GM19025 (cell line): Measurements from ENCODE around the gene DNAJC1.

Experiments
- ATAC-seq: cut with Tn5 transposase; IDR thresholded peaks from one replicate; pipeline ENCODE4 v1.9.1; 2021; ENCODE audit warnings: mild to moderate bottlenecking, low read depth, moderate library complexity; ENCODE audit not compliant: unreplicated experiment

Gene DNAJC1

DNA sequence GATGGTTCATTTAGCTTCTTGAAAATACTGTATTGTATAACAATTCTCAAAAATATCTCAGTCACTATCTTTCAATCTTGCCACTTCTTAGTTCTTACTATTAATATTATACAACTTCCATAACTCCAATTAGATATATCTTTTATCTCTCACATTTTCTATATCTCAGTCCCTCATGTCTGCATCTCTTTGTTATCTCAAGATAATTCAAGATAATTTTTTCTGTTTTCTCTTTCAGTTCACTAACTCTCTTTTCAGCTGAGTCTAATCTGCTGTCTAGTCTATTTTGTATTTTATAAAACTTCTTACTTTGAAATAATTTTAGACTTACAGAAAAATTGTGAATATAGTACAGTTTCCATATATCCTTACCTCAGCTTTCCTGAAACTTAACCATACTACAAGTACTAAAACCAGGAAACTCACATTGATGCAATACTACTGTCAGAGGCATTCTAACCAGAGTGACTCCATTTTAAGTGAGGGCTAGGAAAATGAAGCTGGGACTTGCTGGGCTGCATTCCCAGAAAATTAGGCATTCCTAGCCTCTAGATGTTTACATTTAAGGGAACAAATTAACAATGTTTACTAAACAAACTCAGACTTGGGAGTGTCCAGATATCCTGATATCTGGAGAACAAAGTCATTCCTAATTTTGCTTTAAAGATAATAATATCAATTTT is 38.4 kb downstream of the DNAJC1 start:
- no peak for ATAC-seq

DNA sequence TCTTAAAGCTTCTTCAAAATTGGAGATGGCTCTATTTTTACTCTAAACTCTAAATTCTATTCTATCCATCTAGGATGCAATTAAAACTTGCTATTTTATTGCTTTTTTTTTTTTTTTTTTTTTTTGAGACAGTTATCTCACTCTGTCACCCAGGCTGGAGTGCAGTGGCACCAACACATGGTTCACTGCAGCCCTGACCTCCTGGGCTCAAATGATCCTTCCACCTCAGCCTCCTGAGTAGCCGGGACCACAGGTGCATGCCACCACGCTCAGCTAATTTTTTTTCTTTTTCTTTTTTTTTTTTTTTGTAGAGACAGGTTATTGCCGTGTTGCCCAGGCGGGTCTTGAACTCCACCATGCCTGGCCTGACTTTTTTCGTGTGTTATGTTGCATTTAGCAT is 41.2 kb downstream of the DNAJC1 start:
- no peak for ATAC-seq

DNA sequence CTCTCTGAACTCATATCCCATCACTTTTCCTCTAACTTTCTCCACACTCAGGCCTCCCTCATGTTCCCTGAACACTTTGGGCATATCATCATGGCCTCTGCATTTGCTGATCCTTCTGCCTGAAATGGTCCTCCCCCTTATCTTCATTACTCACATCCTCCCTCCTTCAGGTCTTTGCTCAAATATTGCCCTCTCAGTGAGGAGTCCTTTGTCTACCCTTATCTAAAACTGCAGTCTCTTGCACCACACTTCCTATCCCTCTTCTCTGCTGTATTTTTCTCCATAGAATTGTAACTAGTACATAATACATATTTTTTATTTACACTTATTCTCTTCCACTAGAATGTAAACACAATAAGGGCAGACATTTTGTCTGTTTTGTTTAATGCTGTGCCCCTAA is 41.7 kb downstream of the DNAJC1 start:
- ATAC-seq, result no peak

DNA sequence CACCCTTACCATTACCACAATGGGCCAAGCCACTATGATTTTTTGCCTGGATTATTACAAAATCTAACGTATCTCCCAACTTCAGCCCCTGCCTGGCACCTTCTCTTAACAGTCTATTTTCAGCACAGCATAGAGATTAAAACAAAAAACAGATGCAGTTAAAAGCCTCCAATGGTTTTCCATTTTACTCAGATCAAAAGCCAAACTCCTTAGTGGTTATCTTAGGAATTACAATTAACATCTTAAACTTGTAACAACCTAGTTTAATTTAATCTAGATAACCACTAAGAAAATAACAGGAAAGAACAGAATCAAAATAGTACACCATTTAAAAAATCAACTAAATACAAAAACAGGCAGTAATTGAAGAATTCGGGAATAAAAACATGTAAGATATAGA is 43.5 kb downstream of the DNAJC1 start:
- no peak for ATAC-seq

DNA sequence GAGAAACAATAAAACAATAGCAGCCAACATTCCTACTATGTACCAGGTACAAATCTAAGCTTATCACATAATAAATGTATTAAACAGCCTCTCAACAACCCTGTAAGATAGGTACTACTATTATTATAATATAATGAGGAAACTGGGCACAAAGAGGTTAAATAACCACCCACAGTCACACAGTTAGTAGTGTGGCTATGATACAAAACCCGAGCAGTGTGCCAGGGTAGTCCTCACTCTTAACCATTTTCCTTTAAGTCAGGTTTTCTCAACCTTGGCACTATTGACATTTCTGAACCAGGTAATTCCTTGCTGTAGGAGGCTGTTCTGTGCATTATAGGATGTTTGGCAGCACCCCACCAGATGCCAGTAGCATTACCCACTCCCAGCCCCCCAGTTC is 48.8 kb downstream of the DNAJC1 start:
- no peak for ATAC-seq

DNA sequence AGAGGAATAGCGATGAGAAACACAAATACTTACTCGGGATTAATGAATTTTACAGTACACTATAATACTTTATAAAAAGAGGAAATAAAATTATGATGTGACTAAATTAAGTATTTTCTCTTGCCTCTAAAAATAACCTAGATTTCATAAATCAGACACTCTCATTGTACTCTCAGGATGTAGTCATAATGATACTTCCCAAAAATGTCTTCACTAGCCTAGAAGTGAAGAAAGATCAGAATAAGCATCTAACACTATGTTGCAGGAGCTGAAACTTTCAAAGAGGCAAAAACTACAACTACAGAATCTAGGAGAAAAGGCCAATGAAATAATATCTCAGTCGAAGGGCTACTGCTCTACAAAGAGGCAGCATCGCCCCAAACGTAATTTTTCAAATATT is 49.4 kb downstream of the DNAJC1 start:
- no peak for ATAC-seq

DNA sequence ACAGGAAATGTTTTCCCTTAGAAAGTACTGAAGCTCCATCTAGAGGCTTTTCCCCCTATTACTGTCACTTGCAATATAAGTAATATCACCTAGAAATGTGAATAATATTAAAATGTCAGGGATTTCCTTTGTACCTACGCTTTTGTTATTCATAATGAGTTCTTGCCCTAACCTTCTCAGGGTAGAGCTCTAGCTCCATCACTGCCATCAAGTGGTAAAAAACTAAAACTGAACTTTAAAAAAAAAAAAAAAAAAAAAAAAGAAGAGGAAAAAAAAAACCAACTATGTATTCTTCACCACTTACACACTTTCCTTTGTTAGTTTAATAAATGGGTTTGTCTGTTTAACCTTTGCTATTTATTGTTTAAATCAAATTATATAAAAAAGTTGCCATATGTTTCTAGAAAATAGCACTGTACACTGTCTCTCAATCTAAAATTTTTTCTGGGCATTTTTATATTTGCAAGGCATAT is 49.9 kb downstream of the DNAJC1 start:
- no peak for ATAC-seq

DNA sequence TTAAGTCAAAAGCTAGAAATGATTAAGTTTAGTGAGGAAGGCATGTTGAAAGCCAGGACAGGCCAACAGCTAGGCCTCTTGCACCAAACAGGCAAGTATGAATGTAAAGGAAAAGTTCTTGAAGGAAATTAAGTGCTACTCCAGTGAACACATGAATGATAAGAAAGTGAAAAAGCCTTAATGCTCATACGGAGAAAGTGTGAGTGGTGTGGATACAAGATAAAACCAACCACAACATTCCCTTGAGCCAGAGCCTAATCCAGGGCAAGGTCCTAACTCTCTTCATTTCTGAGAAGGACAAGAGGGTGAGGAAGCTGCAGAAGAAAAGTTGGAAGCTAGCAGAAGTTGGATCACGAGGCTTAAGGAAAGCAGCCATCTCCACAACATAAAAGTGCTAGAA is 53.0 kb downstream of the DNAJC1 start:
- no peak for ATAC-seq

DNA sequence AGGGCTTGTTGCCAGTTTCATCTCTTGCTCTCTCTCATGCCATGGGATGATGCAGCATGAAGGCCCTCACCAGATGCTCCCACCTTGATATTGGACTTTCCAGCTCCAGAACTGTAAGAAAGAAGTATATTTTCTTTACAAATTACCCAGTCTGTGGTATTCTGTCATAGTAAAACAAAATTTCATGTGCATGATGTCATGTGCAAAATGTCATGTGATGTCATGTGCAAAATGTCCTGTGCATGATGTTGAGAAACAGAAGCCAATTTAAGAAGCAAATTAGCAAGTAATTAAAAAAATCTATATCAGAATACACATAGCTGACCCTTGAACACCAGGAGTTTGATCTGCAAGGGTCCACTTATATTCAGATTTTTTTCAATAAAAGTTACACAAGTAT is 56.6 kb downstream of the DNAJC1 start:
- ATAC-seq, result no peak

DNA sequence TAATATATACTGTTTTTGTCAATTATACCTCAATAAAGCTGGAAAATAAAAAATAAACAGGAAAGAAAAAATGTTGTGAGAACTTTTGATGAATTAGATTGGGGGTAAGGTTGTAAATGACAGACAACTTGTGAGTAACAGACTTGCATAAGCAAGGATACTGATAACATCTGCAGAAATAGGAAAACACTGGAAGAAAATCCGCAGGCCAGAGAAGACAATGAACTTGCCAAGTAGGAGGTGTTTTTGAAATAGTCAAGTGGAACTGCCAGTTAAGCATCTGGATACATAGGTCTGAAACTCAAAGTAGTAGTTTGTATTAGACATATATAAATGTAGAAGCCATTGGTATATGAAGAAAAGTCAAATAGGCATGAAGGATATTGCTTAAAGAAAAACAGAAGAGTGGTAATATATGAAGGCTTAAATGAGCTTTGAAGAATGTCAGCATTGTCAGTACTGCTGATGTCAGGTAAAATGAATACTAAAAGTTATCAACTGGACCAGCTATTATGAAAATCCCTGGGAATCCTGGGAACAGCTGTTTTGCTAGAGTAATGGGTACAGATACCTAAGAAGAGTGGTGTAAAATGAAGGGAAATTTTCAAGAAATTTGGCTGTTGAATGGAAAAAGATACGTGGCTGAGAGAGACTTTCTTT is 58.7 kb downstream of the DNAJC1 start:
- ATAC-seq, result no peak

DNA sequence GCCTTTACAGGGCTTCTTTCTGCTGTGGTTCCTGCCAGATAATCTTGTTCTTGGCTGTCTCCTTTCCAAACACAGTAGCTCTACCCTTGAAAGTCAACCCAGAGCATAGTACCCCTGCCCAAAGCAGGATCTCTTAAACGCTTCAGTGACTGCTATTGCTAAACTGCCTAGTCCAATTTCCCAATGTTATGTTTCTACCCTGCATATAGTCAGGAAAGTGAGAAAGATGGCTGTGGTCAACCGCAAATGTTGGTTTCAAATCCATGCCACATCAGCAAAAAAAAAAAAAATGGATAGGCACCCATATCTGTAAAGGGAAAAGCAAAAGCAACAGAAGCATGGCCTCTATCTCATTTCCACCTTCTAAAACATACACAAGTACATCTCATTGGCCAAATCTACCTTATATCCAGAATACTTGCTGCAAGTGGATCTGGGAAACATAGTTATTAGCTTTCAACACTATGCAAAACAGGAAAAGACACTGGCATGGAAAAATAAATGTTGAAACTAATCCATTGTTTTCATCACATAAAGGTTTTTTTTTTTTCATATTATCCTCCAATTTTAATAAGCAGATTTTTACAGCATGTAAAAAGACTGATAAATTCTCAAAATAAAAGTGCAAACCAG is 59.8 kb downstream of the DNAJC1 start:
- no peak for ATAC-seq

DNA sequence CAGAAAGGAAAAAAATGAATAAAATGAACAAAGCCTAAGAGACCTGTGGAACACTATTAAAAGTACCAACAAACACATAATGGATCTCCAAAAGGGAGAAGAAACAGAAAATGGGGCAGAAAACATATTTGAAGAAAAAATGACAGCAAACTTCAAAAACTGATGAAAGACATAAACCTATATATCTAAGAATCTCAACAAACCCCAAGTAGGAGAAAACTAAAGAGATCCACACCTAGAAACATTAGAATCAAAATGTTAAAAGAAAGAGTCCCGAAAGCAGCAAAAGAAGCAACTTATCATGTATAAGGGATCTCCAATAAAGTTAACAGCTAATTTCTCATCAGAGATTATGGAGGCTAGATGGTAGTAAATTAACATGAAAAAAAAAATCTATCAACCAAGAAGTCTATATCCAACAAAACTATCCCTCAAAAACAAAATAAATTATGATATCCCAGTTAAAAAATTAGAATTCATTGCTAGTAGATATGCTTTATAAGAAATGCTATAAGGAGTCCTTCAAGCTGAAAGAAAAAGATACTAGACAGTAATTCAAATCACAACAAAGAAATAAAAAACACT is 68.0 kb downstream of the DNAJC1 start:
- no peak for ATAC-seq

DNA sequence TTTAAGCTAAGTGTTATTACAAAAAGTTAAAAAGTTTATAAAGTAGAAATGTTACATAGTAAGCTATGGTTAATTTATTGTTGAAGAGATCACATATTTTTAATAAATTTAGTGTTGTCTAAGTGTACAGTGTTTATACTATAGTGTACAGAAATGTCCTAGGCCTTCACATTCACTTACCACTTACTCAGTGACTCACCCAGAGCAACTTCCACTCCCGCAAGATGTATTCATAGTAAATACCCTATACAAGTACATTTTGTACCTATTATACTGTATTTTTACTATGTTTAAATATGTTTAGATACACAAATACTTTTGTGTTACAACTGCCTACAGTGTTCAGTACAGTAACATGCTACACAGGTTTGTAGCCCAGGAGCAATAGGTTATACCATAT is 69.2 kb downstream of the DNAJC1 start:
- no peak for ATAC-seq

DNA sequence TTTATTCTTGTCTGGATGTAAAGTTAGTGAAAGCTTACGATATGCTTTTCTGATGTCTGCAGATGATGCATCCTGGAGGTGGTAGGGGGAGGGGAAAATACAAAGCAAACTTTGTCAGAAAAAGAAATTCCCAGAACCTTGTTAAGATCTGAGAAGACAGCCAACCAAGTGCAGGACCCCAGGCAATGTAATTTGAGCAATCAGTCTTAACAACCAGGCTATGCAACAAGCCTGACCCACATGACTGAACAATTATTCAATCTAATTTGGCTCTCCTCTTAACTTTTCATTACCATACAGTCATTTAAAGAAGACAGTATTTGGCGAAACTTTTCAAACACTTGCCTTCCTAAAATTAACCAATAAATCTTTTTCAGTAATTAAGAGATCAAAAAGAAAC is 74.5 kb downstream of the DNAJC1 start:
- no peak for ATAC-seq

DNA sequence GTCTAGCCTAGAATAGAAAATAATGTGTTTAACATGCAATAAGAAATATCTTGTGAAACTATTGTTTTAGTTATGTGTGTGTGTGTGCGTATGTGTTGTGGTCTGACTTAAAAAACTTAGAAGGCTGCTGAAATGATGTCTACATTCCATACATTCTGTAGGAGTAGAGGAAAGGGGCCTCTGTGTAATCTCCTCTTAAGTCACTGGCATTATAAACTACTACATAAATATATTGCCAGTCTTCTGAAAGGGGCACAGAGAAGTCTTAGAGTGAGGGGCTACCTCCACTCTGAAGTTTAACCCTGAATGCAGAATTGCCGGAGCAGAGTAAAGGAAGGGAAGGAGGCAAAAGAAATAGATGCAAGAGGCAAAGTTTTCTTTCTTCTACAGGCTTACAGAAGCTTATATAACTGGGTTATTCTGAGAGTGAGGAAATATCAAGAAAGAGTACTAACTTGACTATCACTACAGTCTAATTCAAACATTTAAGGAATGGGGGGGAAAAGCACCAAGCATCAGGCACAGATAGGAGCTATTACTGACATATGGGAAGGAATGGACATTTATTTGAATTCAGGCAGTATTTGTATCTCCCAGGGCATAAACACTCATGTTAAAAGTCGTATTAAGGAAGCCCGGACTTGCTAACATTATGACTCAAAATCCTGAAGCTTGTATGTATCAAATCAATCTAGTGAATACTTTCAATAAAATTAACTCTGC is 75.7 kb downstream of the DNAJC1 start:
- ATAC-seq, result no peak

DNA sequence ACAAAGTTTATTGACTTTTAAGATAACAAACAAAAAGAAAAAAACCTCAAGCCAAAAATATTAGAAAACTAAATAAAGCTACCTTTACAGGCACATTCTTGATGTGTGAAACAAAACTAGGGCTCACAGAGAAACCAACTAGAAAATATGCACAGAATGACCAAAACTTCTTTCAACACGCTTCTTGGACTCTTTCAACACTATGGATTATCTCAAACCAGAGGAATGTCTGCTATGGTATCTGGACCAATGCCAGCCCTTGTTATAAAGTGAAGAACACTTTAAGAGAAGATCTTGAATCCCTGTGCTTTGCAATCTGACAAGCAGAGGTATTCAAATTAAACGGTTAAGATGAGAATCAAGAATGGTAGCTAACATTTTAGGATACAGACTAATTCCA is 76.6 kb downstream of the DNAJC1 start:
- ATAC-seq, result no peak

DNA sequence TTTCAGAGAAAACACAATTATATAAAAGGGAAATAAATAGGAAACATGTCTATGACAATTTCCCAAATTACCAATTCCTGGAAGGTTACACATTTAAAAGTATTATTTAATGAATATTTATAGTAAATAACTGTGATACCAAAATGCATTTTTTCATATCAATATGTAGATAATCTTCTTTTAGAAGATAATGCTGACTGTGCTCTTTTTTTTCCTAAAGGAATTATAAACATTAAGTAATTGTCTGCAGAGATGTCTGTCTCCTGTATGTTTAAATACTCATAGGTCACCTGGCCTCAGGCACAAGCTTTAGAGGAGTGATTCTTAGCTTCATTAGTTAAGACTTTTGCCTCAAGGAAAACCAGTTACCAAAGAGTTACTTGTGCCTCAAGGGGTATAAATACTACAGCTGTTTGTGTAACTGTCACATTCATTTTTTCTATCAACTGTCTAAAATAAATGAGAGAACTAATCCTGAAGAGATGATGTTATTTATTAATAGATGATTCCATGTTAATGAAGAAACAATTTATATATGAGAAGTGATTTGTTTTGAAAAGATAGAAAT is 77.1 kb downstream of the DNAJC1 start:
- ATAC-seq, result no peak

DNA sequence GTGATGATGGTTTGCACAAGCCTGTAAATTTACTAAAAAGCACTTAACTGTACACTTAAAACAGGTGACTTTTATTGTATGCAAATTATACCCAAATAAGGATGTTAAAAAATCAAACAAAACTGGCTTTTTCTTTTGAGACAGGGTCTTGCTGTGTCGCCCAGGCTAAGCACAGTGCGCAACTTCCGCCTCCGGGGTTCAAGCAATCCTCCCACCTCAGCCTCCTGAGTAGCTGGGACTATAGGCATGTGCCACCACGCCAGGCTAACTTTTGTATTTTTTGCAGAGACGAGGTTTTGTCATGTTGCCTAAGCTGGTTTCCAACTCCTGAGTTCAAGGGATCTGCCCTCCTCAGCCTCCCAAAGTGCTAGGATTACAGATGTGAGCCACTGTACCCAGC is 77.7 kb downstream of the DNAJC1 start:
- ATAC-seq, result no peak

DNA sequence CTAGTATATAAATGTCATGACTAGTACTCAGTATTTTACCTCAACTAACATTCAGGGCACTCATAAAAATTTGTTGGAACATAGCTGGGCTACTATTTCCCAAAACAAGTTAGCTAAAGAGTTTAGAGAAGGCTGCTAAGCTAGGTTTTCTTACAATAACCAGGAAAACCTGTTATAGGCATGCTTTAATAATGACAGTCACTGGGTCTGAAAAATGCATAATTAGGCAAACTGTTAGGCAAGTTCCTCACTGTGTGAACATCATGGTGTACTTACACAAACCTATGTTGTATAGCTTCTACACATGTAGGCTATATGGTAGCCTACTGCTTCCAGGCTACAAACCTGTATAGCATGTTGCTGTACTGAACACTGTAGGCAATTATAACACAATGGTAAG is 79.0 kb downstream of the DNAJC1 start:
- no peak for ATAC-seq

DNA sequence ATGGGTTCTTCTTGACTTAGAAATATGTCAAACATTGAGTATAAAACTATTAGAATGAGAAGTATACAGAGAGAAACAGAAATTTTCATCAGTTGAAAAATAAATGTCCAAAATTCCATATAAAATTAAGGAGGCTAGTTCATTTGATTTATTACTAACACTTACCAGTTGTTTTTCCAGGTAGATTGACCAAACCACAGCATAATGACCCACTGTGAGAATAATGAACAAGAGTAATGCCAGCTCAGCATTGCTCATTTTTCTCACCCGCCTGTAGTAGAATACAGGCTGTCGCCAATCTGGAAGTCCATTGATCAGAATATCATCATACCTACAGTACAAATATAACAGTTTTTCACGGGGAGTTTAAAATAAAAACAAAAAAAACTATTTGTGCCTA is 82.9 kb downstream of the DNAJC1 start:
- no peak for ATAC-seq

DNA sequence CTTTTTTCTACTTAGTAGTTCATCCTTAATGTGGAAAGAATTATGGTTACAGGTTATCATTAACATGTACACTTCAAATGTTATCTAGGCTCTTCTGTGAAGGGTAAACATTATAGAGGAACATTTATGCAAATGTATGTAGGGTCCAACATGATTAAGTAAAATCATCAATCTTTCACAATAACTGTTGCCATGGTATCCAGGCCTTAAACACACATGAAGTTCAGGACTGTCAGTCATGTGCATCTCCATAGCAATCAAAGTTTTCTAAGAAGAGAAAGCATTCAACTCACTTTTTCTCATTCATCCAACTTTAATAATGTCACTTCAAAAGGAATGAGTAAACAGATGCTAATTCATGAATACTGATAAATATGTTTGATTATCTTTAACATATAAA is 83.6 kb downstream of the DNAJC1 start:
- no peak for ATAC-seq
